ENCODE data around the gene TATDN3.
"Not testable (repeated sequence)": the region's sequence is repeated elsewhere in the genome, so short reads cannot be mapped to it uniquely, and the experiment has no call there.

TATDN3 gene

DNA sequence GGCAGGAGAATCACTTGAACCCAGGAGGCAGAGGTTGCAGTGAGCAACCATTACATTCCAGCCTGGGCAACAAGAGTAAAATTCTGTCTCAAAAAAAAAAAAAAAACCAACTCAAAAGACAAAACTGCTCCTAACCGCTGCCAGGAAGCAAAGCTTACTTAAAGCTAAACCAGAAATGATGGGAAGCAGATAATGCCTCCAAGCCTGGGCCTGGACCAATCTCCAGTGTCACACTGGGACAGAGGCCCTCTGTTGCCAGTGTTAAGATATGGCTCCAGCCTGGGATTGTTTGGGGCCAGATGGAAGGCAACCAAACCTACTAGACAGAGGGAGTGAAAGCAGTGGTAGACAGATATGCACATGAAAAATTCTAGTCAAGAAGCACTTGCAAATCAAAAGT lies 37.0 kb upstream of the TATDN3 start:
- Histone ChIP-seq H3K27me3 (ENCODE audit: control insufficient read depth, insufficient read depth, low read length, poor library complexity, severe bottlenecking) (no peaks in the 10 kb centered on the region), H3K27ac (ENCODE audit: insufficient read depth, low read depth, low read length, poor library complexity, severe bottlenecking) (no peak overlapping the region), H3K4me3 (ENCODE audit: insufficient read depth, low read depth, low read length) (no peak overlapping the region), H3K4me1 (ENCODE audit: control insufficient read depth, insufficient read depth, low read length) (no peaks in the 10 kb centered on the region), H3K36me3 (ENCODE audit: control insufficient read depth, insufficient read depth, low read length) (no peaks in the 10 kb centered on the region), H3K9me3 (ENCODE audit: control insufficient read depth, low read length) (no peaks in the 10 kb centered on the region)
- WGBS, 2 experiments = 44 to 60% methylated on average over 1 of the region's 1 CpG

- Histone ChIP-seq H3K36me3 (ENCODE audit: control insufficient read depth, insufficient read depth, low read length) (no peaks in the 10 kb centered on the region), H3K9me3 (ENCODE audit: control insufficient read depth, low read length) (no peaks in the 10 kb centered on the region), H3K4me3 (ENCODE audit: insufficient read depth, low read depth, low read length) (no peak overlapping the region), H3K27ac (ENCODE audit: insufficient read depth, low read depth, low read length, poor library complexity, severe bottlenecking) (no peak overlapping the region), H3K4me1 (ENCODE audit: control insufficient read depth, insufficient read depth, low read length) (no peaks in the 10 kb centered on the region), H3K27me3 (ENCODE audit: control insufficient read depth, insufficient read depth, low read length, poor library complexity, severe bottlenecking) (no peaks in the 10 kb centered on the region)
- 96% methylated on average over 5 of the region's 5 CpGs for WGBS, 2 experiments
Measured at GRCh38 chr1:212759683-212760082, 32.0 kb upstream of the TATDN3 start.

GRCh38 chr1:212760126-212760823 lies 31.4 kb upstream of the TATDN3 start:
- H3K27ac ChIP-seq (ENCODE audit: insufficient read depth, low read depth, low read length, poor library complexity, severe bottlenecking) = no peak overlapping the region
- no peaks in the 10 kb centered on the region for H3K27me3 ChIP-seq (ENCODE audit: control insufficient read depth, insufficient read depth, low read length, poor library complexity, severe bottlenecking)
- 88 to 92% methylated on average over 10 of the region's 10 CpGs for WGBS, 2 experiments
- no peaks in the 10 kb centered on the region for H3K36me3 ChIP-seq (ENCODE audit: control insufficient read depth, insufficient read depth, low read length)
- no peaks in the 10 kb centered on the region for H3K4me1 ChIP-seq (ENCODE audit: control insufficient read depth, insufficient read depth, low read length)
- H3K9me3 ChIP-seq (ENCODE audit: control insufficient read depth, low read length) = no peaks in the 10 kb centered on the region
- H3K4me3 ChIP-seq (ENCODE audit: insufficient read depth, low read depth, low read length) = no peak overlapping the region

DNA sequence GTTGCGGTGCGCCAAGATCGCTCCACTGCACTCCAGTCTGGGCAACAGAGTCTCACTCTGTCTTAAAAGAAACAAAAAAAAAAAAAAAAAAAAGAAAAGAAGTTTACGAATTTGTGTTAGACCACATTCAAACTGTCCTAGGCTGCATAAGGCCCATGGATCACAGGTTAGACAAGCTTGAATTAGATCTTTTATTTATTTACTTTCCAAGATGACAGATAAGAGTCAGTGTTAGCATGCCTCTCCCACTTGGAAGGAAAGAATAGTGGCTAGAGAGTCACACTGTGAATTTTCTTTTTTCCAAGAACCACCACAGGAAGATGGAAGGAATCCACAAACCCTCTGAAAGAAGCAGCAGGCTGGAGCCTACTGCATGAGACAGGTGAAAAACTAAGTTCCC lies 29.5 kb upstream of the TATDN3 start:
- no peak overlapping the region for H3K27ac ChIP-seq (ENCODE audit: insufficient read depth, low read depth, low read length, poor library complexity, severe bottlenecking)
- WGBS, 2 experiments = 94 to 97% methylated on average over 3 to 4 of the region's 4 CpGs
- H3K4me1 ChIP-seq (ENCODE audit: control insufficient read depth, insufficient read depth, low read length) = no peaks in the 10 kb centered on the region
- H3K9me3 ChIP-seq (ENCODE audit: control insufficient read depth, low read length) = no peaks in the 10 kb centered on the region
- H3K36me3 ChIP-seq (ENCODE audit: control insufficient read depth, insufficient read depth, low read length) = peaks cover 3% of the 10 kb centered on the region
- no peak overlapping the region for H3K4me3 ChIP-seq (ENCODE audit: insufficient read depth, low read depth, low read length)
- H3K27me3 ChIP-seq (ENCODE audit: control insufficient read depth, insufficient read depth, low read length, poor library complexity, severe bottlenecking) = no peaks in the 10 kb centered on the region

DNA sequence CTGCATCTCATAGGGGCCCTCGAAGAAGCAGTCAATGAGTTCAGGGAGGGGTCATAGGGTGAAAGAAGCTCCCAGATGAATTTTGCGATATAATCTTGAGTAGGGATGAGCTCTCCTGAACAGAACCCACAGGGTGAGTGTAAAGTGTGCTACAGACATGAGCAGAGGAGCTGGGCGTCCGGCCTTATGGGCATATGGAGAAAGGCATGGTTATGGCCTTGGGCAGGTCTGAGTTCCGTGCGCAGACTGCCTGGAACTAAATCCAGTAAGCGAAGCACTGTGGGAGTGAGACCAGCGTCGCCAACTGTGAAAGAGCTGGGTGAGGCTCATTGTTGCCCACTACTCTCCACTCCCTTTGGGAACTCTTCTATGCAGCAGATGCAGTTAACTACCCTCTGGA lies 28.9 kb upstream of the TATDN3 start:
- Histone ChIP-seq H3K36me3 (ENCODE audit: control insufficient read depth, insufficient read depth, low read length) (peaks cover 3% of the 10 kb centered on the region), H3K27me3 (ENCODE audit: control insufficient read depth, insufficient read depth, low read length, poor library complexity, severe bottlenecking) (no peaks in the 10 kb centered on the region), H3K9me3 (ENCODE audit: control insufficient read depth, low read length) (no peaks in the 10 kb centered on the region), H3K27ac (ENCODE audit: insufficient read depth, low read depth, low read length, poor library complexity, severe bottlenecking) (no peak overlapping the region), H3K4me1 (ENCODE audit: control insufficient read depth, insufficient read depth, low read length) (no peaks in the 10 kb centered on the region), H3K4me3 (ENCODE audit: insufficient read depth, low read depth, low read length) (no peak overlapping the region)
- 95% methylated on average over 9 of the region's 9 CpGs for WGBS, 2 experiments

DNA sequence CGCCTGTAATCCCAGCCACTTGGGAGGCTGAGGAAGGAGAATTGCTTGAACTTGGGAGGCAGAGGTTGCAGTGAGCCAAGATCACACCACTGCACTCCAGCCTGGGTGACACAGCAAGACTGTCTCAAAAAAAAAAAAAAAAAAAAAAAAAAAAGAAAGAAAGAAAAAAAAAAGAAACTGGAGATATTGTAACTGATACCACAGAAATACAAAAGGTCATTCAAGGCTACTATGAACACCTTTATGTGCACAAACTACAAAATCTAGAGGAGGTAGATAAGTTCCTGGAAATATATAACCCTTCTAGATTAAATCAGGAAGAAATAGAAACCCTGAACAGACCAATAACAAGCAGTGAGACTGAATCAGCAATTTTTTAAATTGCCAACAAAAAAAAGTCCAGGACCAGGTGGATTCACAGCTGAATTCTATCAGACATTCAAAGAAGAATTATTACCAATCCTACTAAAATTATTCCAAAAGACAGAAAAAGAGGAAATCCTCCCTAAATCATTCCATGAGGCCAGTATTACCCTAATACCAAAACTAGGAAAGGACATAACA lies 26.9 kb upstream of the TATDN3 start:
- not testable (repeated sequence) for H3K9me3 ChIP-seq (ENCODE audit: control insufficient read depth, low read length); H3K27me3 ChIP-seq (ENCODE audit: control insufficient read depth, insufficient read depth, low read length, poor library complexity, severe bottlenecking); H3K4me1 ChIP-seq (ENCODE audit: control insufficient read depth, insufficient read depth, low read length); H3K36me3 ChIP-seq (ENCODE audit: control insufficient read depth, insufficient read depth, low read length); H3K4me3 ChIP-seq (ENCODE audit: insufficient read depth, low read depth, low read length); H3K27ac ChIP-seq (ENCODE audit: insufficient read depth, low read depth, low read length, poor library complexity, severe bottlenecking)
- 83 to 100% methylated on average over 1 of the region's 1 CpG for WGBS, 2 experiments

DNA sequence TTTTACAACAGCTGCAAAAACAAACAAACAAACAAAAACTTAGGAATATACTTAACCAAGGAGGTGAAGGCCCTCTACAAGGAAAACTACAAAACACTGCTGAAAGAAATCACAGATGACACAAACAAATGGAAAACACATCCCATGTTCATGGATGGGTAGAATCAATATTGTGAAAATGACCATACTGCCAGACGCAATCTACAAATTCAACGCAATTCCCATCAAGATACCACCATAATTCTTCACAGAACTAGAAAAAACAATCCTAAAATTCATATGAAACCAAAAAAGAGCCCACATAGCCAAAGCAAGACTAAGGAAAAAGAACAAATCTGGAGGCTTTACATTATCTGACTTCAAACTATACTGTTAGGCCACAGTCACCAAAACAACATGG lies 24.9 kb upstream of the TATDN3 start:
- peaks cover 10% of the 10 kb centered on the region for H3K36me3 ChIP-seq (ENCODE audit: control insufficient read depth, insufficient read depth, low read length)
- H3K27ac ChIP-seq (ENCODE audit: insufficient read depth, low read depth, low read length, poor library complexity, severe bottlenecking); H3K27me3 ChIP-seq (ENCODE audit: control insufficient read depth, insufficient read depth, low read length, poor library complexity, severe bottlenecking); H3K9me3 ChIP-seq (ENCODE audit: control insufficient read depth, low read length); H3K4me3 ChIP-seq (ENCODE audit: insufficient read depth, low read depth, low read length); H3K4me1 ChIP-seq (ENCODE audit: control insufficient read depth, insufficient read depth, low read length): not testable (repeated sequence)
- 66 to 78% methylated on average over 2 of the region's 2 CpGs for WGBS, 2 experiments

DNA sequence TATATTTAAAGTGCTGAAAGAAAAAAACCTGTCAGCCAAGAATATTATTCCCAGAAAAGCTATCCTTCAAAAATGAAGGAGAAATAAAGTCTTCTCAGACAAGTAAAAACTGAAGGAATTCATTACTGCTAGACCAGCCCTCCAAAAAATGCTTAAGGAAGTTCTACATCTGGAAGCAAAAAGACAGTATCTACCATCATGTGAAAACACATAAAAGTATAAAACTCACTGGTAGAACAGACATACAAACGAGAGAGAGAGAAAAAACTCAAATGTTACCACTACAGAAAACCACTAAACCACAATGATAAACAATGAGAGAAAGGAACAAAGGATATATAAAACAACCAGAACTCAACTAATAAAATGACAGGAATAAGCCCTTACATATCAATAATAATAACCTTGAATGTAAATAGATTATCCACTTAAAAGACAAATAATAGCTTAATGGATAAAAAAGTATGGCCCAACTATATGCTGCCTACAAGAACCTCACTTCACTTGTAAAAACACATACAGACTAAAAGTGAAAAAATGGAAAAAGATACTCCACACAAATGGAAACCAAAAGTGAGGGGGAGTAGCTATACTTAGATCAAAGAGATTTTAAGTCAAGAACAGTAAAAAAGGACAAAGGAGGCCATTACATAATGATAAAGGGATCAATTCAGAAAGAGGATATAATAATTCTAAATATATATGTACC lies 22.1 kb upstream of the TATDN3 start:
- Histone ChIP-seq H3K4me1 (ENCODE audit: control insufficient read depth, insufficient read depth, low read length) (no peaks in the 10 kb centered on the region), H3K4me3 (ENCODE audit: insufficient read depth, low read depth, low read length) (no peak overlapping the region), H3K9me3 (ENCODE audit: control insufficient read depth, low read length) (peaks cover 5% of the 10 kb centered on the region), H3K36me3 (ENCODE audit: control insufficient read depth, insufficient read depth, low read length) (peaks cover 14% of the 10 kb centered on the region), H3K27ac (ENCODE audit: insufficient read depth, low read depth, low read length, poor library complexity, severe bottlenecking) (no peak overlapping the region), H3K27me3 (ENCODE audit: control insufficient read depth, insufficient read depth, low read length, poor library complexity, severe bottlenecking) (no peaks in the 10 kb centered on the region)
- WGBS, 2 experiments = 73 to 83% methylated on average over 1 of the region's 1 CpG

- H3K36me3 ChIP-seq (ENCODE audit: control insufficient read depth, insufficient read depth, low read length) = peaks cover 14% of the 10 kb centered on the region
- peaks cover 5% of the 10 kb centered on the region for H3K9me3 ChIP-seq (ENCODE audit: control insufficient read depth, low read length)
- no peaks in the 10 kb centered on the region for H3K4me1 ChIP-seq (ENCODE audit: control insufficient read depth, insufficient read depth, low read length)
- H3K27me3 ChIP-seq (ENCODE audit: control insufficient read depth, insufficient read depth, low read length, poor library complexity, severe bottlenecking) = no peaks in the 10 kb centered on the region
- no peak overlapping the region for H3K27ac ChIP-seq (ENCODE audit: insufficient read depth, low read depth, low read length, poor library complexity, severe bottlenecking)
- no peak overlapping the region for H3K4me3 ChIP-seq (ENCODE audit: insufficient read depth, low read depth, low read length)
Measured at GRCh38 chr1:212771341-212771740, 20.4 kb upstream of the TATDN3 start.

- WGBS, 2 experiments = 92 to 96% methylated on average over 2 of the region's 2 CpGs
- Histone ChIP-seq H3K36me3 (ENCODE audit: control insufficient read depth, insufficient read depth, low read length) (peaks cover 11% of the 10 kb centered on the region), H3K27me3 (ENCODE audit: control insufficient read depth, insufficient read depth, low read length, poor library complexity, severe bottlenecking) (no peaks in the 10 kb centered on the region), H3K4me3 (ENCODE audit: insufficient read depth, low read depth, low read length) (no peak overlapping the region), H3K4me1 (ENCODE audit: control insufficient read depth, insufficient read depth, low read length) (no peaks in the 10 kb centered on the region), H3K27ac (ENCODE audit: insufficient read depth, low read depth, low read length, poor library complexity, severe bottlenecking) (no peak overlapping the region), H3K9me3 (ENCODE audit: control insufficient read depth, low read length) (peaks cover 5% of the 10 kb centered on the region)
Measured at GRCh38 chr1:212773011-212773410, 18.7 kb upstream of the TATDN3 start.

Data from ectodermal cell (in vitro differentiated cells).